Peyer's patch (tissue), 4 donors: ENCODE results near the gene KCTD10.

ENCODE experiments used
- POLR2A ChIP-seq, 2 donors: fragments of 450-650 bp; IDR thresholded peaks; one replicate each; pipeline ENCODE4 v1.5.1; 2017; ENCODE audit warnings: antibody characterized with exemption in 2 of 2, mild to moderate bottlenecking in 2 of 2, moderate library complexity in 2 of 2
- TF ChIP-seq, protein P1 (sequence below), 6 experiments: fragments of 450-650 bp in 4 of 6; fragments of 200-600 bp in 2 of 6; sonication (generic) in 1 of 6; IDR thresholded peaks; one replicate each; pipeline ENCODE4 v1.5.1; 2017 to 2019; ENCODE audit warnings: antibody characterized with exemption in 6 of 6, mild to moderate bottlenecking in 3 of 6, moderate library complexity in 1 of 6

DNA sequence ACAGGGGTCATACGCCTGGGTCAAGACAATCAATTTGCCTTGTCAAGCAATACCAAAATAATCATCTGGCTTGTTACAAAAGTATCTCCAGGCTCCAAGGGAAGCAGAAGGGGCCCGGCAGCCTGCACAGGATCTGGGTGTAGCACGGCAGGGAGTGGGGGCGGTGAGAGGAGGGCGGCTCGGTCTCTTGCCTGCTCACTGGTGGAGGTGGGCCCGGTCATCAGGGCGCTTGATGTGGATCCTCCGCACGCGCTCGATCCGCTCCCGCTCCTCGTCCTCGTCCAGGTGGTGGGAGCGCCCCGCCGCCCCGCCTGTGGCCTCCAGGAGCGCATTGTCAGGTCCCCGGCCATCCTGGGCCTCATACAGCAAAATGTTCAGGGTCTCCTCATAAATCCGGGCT is 25.7 kb downstream of the KCTD10 start:
- TF ChIP-seq, protein P1, sequence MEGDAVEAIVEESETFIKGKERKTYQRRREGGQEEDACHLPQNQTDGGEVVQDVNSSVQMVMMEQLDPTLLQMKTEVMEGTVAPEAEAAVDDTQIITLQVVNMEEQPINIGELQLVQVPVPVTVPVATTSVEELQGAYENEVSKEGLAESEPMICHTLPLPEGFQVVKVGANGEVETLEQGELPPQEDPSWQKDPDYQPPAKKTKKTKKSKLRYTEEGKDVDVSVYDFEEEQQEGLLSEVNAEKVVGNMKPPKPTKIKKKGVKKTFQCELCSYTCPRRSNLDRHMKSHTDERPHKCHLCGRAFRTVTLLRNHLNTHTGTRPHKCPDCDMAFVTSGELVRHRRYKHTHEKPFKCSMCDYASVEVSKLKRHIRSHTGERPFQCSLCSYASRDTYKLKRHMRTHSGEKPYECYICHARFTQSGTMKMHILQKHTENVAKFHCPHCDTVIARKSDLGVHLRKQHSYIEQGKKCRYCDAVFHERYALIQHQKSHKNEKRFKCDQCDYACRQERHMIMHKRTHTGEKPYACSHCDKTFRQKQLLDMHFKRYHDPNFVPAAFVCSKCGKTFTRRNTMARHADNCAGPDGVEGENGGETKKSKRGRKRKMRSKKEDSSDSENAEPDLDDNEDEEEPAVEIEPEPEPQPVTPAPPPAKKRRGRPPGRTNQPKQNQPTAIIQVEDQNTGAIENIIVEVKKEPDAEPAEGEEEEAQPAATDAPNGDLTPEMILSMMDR (IDR thresholded peaks at IDR 0.05): no peak
- TF ChIP-seq POLR2A (IDR thresholded peaks at IDR 0.05): no peak
